ENCODE data around the gene ACTR10.

Gene ACTR10

GRCh38 chr14:58171090-58171489 is 28.9 kb upstream of the ACTR10 start (continued):
- TF ChIP-seq ZNF76 (tag by site-specific recombination; IDR thresholded peaks at IDR 0.05; ENCODE audit: borderline replicate concordance, low read depth) (no peak), ZNF658 (tag by site-specific recombination; IDR thresholded peaks at IDR 0.05) (no peak), ZNF302 (tag by site-specific recombination; IDR thresholded peaks at IDR 0.05; ENCODE audit: low read depth) (no peak), ZNF514 (tag by site-specific recombination; IDR thresholded peaks at IDR 0.05) (no peak), PRDM1 (tag by site-specific recombination; IDR thresholded peaks at IDR 0.05) (peak; percentile 71), ZNF501 (tag by site-specific recombination; IDR thresholded peaks at IDR 0.05) (no peak), ZNF350 (tag by site-specific recombination; IDR thresholded peaks at IDR 0.05) (no peak), ZNF24 (tag by site-specific recombination; IDR thresholded peaks at IDR 0.05) (no peak), ZNF548 (tag by site-specific recombination; IDR thresholded peaks at IDR 0.05) (no peak), ZNF324 (tag by site-specific recombination; IDR thresholded peaks at IDR 0.05) (no peak), RBAK (tag by site-specific recombination; IDR thresholded peaks at IDR 0.05) (no peak), FEZF1 (tag by site-specific recombination; IDR thresholded peaks at IDR 0.05) (no peak), MEIS1 (CRISPR knock-in tag; IDR thresholded peaks at IDR 0.05; ENCODE audit: borderline replicate concordance) (no peak), ZNF610 (tag by site-specific recombination; IDR thresholded peaks at IDR 0.05; ENCODE audit: borderline replicate concordance) (no peak), ZBTB49 (tag by site-specific recombination; IDR thresholded peaks at IDR 0.05; ENCODE audit: low read depth) (no peak), ZBTB6 (tag by site-specific recombination; IDR thresholded peaks at IDR 0.05) (no peak), ZNF785 (tag by site-specific recombination; IDR thresholded peaks at IDR 0.05) (no peak), ZNF621 (tag by site-specific recombination; IDR thresholded peaks at IDR 0.05) (no peak), ZNF580 (tag by site-specific recombination; IDR thresholded peaks at IDR 0.05) (no peak), ZNF488 (tag by site-specific recombination; IDR thresholded peaks at IDR 0.05) (no peak), ZNF202 (tag by site-specific recombination; IDR thresholded peaks at IDR 0.05; ENCODE audit: borderline replicate concordance) (no peak), ZNF426 (tag by site-specific recombination; IDR thresholded peaks at IDR 0.05) (no peak), ZNF354C (tag by site-specific recombination; IDR thresholded peaks at IDR 0.05; ENCODE audit: borderline replicate concordance, low read depth) (no peak), ZNF48 (tag by site-specific recombination; IDR thresholded peaks at IDR 0.05) (no peak), ZNF221 (tag by site-specific recombination; IDR thresholded peaks at IDR 0.05; ENCODE audit: borderline replicate concordance) (no peak), ZNF843 (tag by site-specific recombination; IDR thresholded peaks at IDR 0.05) (no peak), ZNF830 (tag by site-specific recombination; IDR thresholded peaks at IDR 0.05; ENCODE audit: low read depth) (no peak), ZNF239 (tag by site-specific recombination; IDR thresholded peaks at IDR 0.05) (no peak), ZEB2 (tag by site-specific recombination; IDR thresholded peaks at IDR 0.05) (0 out of 2 replicates have a peak, but pooled peaks have one; percentile 23), ZNF677 (tag by site-specific recombination; IDR thresholded peaks at IDR 0.05) (no peak)
- TF ChIP-seq, protein P1, sequence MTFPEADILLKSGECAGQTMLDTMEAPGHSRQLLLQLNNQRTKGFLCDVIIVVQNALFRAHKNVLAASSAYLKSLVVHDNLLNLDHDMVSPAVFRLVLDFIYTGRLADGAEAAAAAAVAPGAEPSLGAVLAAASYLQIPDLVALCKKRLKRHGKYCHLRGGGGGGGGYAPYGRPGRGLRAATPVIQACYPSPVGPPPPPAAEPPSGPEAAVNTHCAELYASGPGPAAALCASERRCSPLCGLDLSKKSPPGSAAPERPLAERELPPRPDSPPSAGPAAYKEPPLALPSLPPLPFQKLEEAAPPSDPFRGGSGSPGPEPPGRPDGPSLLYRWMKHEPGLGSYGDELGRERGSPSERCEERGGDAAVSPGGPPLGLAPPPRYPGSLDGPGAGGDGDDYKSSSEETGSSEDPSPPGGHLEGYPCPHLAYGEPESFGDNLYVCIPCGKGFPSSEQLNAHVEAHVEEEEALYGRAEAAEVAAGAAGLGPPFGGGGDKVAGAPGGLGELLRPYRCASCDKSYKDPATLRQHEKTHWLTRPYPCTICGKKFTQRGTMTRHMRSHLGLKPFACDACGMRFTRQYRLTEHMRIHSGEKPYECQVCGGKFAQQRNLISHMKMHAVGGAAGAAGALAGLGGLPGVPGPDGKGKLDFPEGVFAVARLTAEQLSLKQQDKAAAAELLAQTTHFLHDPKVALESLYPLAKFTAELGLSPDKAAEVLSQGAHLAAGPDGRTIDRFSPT (tag by site-specific recombination; IDR thresholded peaks at IDR 0.05) = no peak
- TF ChIP-seq, protein P2, sequence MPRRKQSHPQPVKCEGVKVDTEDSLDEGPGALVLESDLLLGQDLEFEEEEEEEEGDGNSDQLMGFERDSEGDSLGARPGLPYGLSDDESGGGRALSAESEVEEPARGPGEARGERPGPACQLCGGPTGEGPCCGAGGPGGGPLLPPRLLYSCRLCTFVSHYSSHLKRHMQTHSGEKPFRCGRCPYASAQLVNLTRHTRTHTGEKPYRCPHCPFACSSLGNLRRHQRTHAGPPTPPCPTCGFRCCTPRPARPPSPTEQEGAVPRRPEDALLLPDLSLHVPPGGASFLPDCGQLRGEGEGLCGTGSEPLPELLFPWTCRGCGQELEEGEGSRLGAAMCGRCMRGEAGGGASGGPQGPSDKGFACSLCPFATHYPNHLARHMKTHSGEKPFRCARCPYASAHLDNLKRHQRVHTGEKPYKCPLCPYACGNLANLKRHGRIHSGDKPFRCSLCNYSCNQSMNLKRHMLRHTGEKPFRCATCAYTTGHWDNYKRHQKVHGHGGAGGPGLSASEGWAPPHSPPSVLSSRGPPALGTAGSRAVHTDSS (tag by site-specific recombination; IDR thresholded peaks at IDR 0.05) = no peak
- TF ChIP-seq, protein P3, sequence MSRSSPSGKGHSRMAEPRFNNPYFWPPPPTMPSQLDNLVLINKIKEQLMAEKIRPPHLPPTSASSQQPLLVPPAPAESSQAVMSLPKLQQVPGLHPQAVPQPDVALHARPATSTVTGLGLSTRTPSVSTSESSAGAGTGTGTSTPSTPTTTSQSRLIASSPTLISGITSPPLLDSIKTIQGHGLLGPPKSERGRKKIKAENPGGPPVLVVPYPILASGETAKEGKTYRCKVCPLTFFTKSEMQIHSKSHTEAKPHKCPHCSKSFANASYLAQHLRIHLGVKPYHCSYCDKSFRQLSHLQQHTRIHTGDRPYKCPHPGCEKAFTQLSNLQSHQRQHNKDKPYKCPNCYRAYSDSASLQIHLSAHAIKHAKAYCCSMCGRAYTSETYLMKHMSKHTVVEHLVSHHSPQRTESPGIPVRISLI (tag by site-specific recombination; IDR thresholded peaks at IDR 0.05) = no peak
